ENCODE data around the gene ACP5.
"Not testable (repeated sequence)": the region's sequence is repeated elsewhere in the genome, so short reads cannot be mapped to it uniquely, and the experiment has no call there.

The ACP5 gene

DNA sequence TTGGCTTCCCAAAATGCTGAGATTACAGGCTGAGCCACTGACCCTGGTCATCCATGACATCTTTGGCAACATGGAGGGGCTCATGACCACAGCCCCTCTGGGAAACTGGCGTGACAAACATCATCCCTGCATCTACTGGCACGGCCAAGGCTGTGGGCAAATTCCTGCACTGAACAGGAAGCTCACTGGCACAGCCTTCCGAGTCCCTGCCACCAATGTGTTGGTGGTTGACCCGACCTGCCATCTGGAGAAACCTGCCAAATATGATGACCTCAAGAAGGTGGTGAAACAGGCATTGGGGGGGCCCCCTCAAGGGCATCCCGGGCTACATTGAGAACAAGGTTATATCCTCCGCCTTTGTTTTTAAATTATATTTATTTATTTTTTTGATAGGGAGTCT, 8.9 kb upstream of the ACP5 start:
- no peak for DNase-seq
- intact Hi-C loops (cut with DNase I), result no loop called here

DNA sequence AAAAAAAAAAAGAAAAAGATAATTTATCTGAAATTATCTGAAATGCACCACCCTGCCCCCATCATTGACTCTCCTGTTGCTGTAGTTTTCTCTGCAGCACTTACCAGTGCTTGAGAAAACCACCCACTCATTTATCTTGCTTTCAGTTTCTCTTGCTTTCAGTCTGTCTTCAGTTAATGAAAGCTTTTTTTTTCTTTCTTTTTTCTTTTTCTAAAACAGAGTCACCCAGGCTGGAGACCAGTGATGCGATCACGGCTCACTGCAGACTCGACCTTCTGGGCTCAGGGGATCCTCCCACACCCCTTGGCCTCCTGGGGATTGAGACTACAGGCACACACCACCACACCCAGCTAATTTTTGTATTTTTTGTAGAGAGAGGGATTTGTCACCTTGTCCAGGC, 4.3 kb upstream of the ACP5 start:
- DNase-seq, result no peak
- intact Hi-C loops (cut with DNase I), result no loop called here

DNA sequence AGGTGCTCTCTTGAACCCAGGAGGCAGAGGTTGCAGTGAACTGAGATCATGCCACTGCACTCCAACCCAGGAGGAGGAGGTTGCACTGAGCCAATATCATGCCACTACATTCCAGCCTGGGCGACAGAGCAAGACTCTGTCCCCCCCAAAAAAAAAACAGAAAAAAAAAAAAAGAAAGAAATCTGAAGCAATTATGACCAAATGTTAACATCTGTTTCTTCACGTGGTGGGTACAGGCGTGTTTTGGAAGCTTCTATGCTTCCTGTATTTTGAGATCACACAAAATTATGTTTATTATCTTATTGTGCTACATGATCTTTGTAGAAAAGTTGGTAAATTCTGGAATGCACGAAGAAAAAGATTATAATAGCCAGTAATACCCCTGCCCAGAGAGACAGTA, 2.7 kb upstream of the ACP5 start:
- intact Hi-C loops (cut with DNase I), result no loop called here
- no peak for DNase-seq

DNA sequence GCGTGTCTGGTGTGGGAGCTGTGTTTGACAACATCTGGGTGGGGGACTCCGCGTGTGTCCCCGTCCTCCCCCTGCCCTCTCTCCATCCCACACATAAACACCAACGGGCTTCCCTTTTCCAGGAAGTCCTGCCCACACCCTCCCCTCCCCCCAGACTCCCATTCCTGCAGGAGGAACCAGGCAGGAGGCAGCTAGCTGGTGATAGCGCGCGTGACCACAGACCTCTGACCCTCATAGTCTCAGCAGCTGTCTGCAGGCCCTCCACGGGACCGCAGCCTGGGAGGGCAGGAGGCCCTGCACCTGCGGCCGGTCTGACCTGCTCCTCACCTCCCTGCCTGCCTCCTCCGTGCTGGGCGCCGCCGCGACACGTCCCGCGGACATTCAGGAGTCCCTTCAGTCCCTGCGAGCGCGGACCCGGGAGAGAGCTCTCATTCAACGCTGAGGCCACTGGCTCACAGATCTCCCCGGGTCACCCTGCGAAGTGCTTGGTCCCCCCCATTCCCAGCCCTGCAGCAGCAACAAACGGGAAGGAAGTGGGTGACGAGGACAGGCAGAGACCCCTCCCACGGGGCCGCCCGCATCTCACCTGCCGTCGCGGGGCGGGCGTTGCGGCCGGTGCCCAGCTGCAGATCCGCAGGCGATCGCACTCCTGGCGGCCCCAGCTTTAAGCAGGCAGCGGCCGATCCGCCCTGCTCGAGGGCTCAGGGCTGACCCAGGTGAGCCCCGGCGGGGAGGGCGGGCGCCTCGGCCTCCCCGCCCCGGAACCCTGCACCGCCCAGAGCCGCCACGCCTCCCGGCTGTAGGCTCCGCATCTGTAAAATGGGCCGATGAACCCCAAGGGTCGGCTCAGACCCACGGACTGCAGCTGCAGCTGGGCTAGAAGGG, 1.1 kb upstream of the ACP5 start:
- DNase-seq, result peak in 10 of 42 donors; percentile 10 to 55 (median 24)

GRCh38 chr19:11576227-11576626, 1.2 kb downstream of the ACP5 start:
- no peak for DNase-seq
- intact Hi-C loops (cut with DNase I), result no loop called here

More for the DNA sequence above, 1.1 kb upstream of the ACP5 start:
- intact Hi-C loops (cut with DNase I), result no loop called here

GRCh38 chr19:11574689-11575088, 2.8 kb downstream of the ACP5 start:
- intact Hi-C loops (cut with DNase I), result no loop called here
- no peak for DNase-seq

DNA sequence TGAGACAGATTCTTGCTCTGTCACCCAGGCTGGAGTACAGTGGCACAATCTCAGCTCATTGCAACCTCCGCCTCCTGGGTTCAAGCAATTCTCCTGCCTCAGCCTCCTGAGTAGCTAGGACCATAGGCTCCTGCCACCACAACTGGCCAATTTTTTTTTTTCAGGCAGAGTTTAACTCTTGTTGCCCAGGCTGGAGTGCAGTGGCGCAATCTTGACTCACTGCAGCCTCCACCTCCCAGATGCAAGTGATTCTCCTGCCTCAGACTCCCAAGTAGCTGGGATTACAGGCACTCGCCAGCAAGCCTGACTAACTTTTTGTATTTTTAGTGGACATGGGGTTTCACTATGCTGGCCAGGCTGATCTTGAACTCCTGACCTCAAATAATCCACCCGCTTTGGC, 3.7 kb downstream of the ACP5 start:
- DNase-seq; intact Hi-C loops (cut with DNase I): not testable (repeated sequence)

GRCh38 chr19:11573354-11573753, 4.1 kb downstream of the ACP5 start:
- DNase-seq; intact Hi-C loops (cut with DNase I): not testable (repeated sequence)

DNA sequence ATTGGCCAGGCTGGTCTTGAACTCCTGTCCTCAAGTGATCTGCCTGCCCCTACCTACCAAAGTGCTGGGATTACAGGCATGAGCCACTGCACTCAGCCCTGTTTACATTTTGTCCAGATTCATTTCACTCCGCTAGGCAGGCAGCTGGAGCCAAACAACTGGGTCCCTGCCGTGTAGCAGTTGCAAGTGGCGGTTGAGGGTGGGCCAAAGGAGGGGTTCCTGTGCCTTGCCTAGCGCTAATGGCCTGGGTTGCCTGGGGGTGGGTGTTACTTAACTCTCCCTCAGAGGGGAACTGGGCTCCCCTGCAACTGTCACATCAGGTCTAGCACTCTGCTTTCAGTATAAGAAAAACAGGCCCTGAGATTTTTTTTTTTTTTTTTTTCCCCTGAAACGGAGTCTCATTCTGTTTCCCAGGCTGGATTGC, 7.4 kb downstream of the ACP5 start:
- intact Hi-C loops (cut with DNase I), result no loop called here
- DNase-seq, result no peak

GRCh38 chr19:11566164-11566563, 11.3 kb downstream of the ACP5 start:
- no peak for DNase-seq
- intact Hi-C loops (cut with DNase I), result no loop called here

DNA sequence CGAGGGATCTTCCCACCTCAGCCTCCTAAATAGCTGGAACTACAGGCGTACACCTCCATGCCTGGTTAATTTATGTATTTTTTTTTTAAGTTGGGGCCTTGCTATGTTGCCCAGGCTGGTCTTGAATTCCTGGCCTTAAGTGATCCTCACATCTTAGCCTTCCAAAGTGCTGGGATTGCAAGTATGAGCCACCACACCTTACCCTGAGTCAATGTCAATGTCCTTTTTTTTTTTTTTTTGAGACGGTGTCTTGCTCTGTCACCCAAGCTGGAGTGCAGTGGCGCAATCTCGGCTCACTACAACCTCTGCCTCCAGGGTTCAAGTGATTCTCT, 11.8 kb downstream of the ACP5 start:
- DNase-seq; intact Hi-C loops (cut with DNase I): not testable (repeated sequence)

DNA sequence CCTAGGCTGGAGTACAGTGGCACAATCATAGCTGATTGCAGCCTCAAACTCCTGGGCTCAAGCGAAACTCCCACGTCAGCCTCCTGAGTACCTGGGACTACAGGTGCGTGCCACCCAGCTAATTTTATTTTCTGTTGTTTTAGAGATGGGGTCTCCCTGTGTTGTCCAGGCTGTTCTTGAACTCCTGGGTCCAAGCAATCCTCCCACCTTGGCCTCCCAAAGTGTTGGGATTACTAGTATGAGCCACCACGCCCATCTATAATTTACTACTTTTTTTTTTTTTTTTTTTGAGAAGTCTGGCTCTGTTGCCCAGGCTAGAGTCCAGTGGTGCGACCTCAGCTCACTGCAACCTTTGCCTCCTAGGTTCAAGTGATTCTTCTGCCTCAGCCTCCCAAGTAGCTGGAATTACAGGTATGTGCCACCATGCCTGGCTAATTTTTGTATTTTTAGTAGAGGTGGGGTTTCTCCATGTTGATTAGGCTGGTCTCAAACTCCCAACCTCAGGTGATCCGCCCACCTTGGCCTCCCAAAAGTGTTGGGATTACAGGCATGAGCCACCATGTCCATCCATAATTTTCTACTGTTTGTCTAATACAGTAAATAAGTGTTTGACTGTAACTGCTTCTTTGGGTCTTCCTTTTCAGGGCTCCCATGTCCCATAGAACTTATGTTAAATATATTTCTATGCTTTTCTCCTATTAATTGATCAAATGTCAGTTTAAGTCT, 13.2 kb downstream of the ACP5 start:
- DNase-seq; intact Hi-C loops (cut with DNase I): not testable (repeated sequence)

DNA sequence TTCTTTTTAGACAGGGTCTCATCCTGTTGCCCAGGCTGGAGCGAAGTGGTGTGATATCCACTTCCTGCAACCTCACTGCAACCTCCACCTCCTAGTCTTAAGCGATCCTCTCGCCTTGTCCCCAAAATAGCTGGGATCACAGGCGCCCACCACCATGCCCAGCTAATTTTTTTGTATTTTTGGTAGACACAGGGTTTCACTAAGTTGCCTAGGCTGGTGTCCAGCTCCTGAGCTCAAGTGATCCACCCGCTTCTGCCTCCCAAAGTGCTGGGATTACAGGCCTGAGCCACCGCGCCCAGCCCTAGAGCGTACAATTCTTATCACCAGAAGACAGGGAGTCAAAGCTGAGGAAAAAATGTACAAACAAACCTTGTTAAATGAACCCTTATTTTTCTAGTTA, 13.9 kb downstream of the ACP5 start:
- intact Hi-C loops (cut with DNase I), result no loop called here
- no peak for DNase-seq

DNA sequence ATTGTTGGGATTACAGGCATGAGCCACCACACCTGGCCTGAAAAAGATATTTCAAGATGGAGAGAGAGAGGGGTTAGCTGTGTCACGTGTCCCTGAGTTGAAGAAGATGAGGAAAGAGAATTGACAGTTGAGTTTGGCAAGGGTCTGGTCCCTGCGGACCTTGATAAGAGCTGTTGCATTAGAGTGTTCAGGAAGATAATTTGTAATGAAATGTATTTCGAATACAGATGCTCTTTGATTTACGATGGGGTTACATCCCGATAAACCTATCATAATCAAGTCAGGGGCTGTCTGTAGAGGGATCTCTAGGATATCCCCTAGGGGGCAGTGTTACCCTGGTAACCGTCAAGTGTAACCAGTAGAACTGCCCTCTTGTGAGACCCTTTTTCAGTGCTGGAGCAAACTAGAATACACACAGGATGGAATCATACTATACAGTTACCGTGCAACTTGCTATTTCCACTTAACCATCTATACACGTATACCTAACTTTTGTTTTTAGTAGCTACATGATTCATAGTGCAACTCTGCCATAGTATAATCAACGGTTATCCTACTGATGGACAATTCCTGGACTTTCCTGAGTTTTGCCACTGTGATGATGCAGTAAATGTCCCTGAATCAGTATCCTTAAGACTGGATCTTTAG, 16.9 kb downstream of the ACP5 start:
- intact Hi-C loops (cut with DNase I), result no loop called here
- peak in 28 of 42 donors; percentile 22 to 82 (median 54) for DNase-seq

DNA sequence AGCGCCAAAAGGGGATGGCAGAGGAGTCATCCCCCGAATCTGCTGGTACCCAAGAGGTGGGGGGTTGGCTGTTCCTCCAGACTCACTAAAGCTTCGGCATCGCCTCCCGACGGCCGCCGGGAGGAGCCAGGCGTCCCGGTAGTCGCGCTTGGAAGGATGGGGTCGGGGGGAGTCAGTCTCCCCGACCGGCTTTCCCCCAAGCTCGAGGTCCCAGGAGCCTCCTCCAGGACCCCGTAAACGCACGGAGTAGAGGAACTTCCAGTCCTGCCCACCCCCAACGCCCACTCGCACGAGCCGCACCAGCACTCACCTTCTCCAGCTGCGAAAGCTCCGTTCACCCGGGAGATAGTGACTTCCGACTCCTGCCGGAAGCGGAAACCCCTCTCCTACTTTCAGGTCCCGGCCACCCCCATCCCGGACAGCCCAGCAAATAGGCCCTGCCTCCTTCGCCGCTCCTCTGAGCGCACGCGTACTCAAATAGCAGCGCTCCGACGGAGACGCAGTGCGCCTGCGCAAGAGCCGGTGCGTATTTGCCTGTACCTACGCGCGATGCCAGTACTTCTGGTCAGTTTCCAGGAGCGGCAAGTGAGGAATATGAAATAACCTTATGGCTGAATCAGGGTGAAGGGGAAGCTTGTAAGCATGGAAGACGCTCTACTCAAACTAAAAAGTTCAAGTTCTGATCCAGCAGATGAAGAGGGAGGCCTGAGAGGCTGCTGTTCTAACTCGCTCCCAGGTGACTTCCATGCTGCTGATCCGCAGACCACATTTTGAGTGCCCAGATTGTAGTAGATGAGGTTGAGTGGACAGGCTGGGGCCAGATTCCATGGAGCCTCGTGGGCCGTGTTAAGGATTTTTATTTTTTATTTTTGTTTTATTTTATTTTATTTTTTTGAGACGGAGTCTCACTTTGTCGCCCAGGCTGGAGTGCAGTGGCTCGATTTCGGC, 18.3 kb downstream of the ACP5 start, which contains the start of gene ELOF1:
ELOF1 (minus strand) TSS at position 350 of the 948 bp plus-strand sequence. CDS start 4,883 bp downstream, outside the sequence.
- DNase-seq, result peak; percentile 95 to 99 (median 98)
- intact Hi-C loops (cut with DNase I), result loop anchor here (5.0 kb wide), 1 partner anchor 52 kb away; the partner anchor contains the start of gene ZNF653

GRCh38 chr19:11556634-11557420, 20.6 kb downstream of the ACP5 start:
- no peak for DNase-seq
- intact Hi-C loops (cut with DNase I), result loop anchor here (5.0 kb wide), 1 partner anchor 50 kb away; the partner anchor contains the start of gene ZNF653

DNA sequence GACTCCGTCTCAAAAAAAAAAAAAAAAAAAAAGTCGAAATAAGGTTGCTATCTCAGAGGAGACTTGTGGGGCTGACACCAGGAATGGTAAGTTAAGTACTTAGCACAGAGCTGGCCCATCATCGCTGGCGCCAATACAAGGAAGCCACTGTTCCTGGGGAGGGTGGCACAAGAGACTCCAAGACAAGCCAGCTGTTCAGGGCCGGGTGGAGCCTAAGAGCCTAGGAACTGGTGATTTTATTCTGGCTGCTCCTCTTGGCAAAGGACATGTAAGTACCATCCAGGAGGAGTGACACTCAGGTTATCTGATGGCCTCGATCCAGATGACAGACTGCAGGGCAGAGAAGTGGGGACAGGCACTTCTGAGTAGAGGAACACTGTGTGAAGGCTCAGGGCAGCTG, 22.2 kb downstream of the ACP5 start:
- intact Hi-C loops (cut with DNase I), result loop anchor here (5.0 kb wide), 1 partner anchor 48 kb away; the partner anchor contains the start of gene ZNF653
- DNase-seq, result peak in 11 of 42 donors; percentile 10 to 55 (median 30)

DNA sequence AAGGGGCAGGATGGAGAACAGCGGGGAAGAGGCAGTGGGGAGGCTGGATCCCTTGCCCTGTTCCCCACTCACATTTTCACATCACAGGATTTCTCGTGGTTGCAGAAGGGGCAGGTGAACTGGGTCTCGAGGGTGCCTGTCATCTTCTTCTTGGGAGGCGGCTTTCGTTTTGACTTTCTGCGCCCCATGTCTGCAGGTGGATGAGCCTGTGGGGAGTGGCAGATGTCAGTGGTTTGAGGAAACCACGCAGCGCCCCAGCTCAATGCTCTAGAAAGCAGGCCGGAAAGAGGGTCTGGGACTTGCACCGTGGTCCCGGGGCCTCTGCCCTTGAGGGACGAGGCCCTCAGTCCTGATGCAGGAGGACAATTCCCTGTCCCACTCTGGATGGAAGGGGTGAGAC, 23.3 kb downstream of the ACP5 start:
- DNase-seq, result no peak
- intact Hi-C loops (cut with DNase I), result no loop called here

Data from head of caudate nucleus (tissue), 42 donors.